Fibroblast of lung (primary cell): ENCODE measurements around the gene HLA-B. TPM values are rescaled to one million over a fixed set of nuclear protein-coding genes. Genes with fewer than 3 reads are reported as not detected.
A peak's percentile ranks its signal among the peaks of the same experiment; 100 is the strongest.

Source experiments
- DNase-seq, 2 donors: peaks; one replicate each; pipeline versions ENCODE4 v3.0.0 to v3.0.0-alpha.2; 2010; ENCODE audit warnings: low read depth in 2 of 2
- H2AFZ ChIP-seq: 2 replicates; pipeline ENCODE4 v1.5.1; 2012; ENCODE audit warnings: low read length, control low read depth, inconsistent platforms
- H3K27ac ChIP-seq: 2 replicates; pipeline ENCODE4 v1.5.1; 2011; ENCODE audit warnings: low read length, control low read depth; ENCODE audit not compliant: insufficient read depth
- H3K27me3 ChIP-seq: 2 replicates; pipeline ENCODE4 v1.5.1; 2011; ENCODE audit warnings: mild to moderate bottlenecking, low read length; ENCODE audit not compliant: control insufficient read depth, insufficient read depth
- H3K36me3 ChIP-seq: 2 replicates; pipeline ENCODE4 v1.5.1; 2011; ENCODE audit warnings: low read length; ENCODE audit not compliant: control insufficient read depth, insufficient read depth
- H3K4me1 ChIP-seq: 2 replicates; pipeline ENCODE4 v1.5.1; 2011; ENCODE audit warnings: low read length; ENCODE audit not compliant: control insufficient read depth, insufficient read depth; ENCODE audit errors: extremely low read depth
- H3K4me2 ChIP-seq: 2 replicates; pipeline ENCODE4 v1.5.1; 2011; ENCODE audit warnings: low read length, control low read depth; ENCODE audit not compliant: insufficient read depth; ENCODE audit errors: extremely low read depth
- H3K4me3 ChIP-seq, 4 experiments: fragments of 200-600 bp in 1 of 4; sonication (generic) in 1 of 4; replicated peaks in 1 of 4; 2 replicates each; pipeline ENCODE4 v1.5.1; 2011 to 2016; ENCODE audit warnings: low read length in 4 of 4, low read depth in 3 of 4, mild to moderate bottlenecking in 3 of 4, control low read depth in 2 of 4, inconsistent platforms in 1 of 4, mixed read lengths in 1 of 4; ENCODE audit not compliant: insufficient read depth in 1 of 4; ENCODE audit errors: control extremely low read depth in 1 of 4
- H3K79me2 ChIP-seq: 2 replicates; pipeline ENCODE4 v1.5.1; 2012; ENCODE audit warnings: mild to moderate bottlenecking, low read length, inconsistent platforms; ENCODE audit not compliant: control insufficient read depth, insufficient read depth
- H3K9ac ChIP-seq: 2 replicates; pipeline ENCODE4 v1.5.1; 2011; ENCODE audit warnings: mild to moderate bottlenecking, low read length, control low read depth; ENCODE audit not compliant: insufficient read depth
- H3K9me3 ChIP-seq: 2 replicates; pipeline ENCODE4 v1.5.1; 2012; ENCODE audit warnings: low read depth, low read length; ENCODE audit not compliant: control insufficient read depth, insufficient read depth
- H4K20me1 ChIP-seq: 2 replicates; pipeline ENCODE4 v1.5.1; 2011; ENCODE audit warnings: low read length; ENCODE audit not compliant: control insufficient read depth, insufficient read depth; ENCODE audit errors: extremely low read depth
- CTCF ChIP-seq, 2 donors: IDR thresholded peaks in 1 of 2; conservative IDR thresholded peaks in 1 of 2; 1 replicate in 1 of 2; 2 replicates in 1 of 2; pipeline ENCODE4 v1.5.1; 2011 to 2012; ENCODE audit warnings: low read length in 2 of 2, control low read depth in 1 of 2, inconsistent platforms in 1 of 2, low read depth in 1 of 2, mild to moderate bottlenecking in 1 of 2
- EZH2 ChIP-seq: IDR thresholded peaks from 2 replicates; pipeline ENCODE4 v1.5.1; 2012; ENCODE audit warnings: low read length, control low read depth, mild to moderate bottlenecking; ENCODE audit errors: missing control alignments
- polyA plus RNA-seq, 2 donors: library from polyadenylated mRNA; depleted of rRNA in 1 of 2; stranded (reverse) in 1 of 2; unstranded in 1 of 2; fragments of >200 nt; gene quantifications; 2 replicates each; pipeline ENCODE4 v1.2.1, GENCODE V29; 2011 to 2012; ENCODE audit warnings: missing spikeins in 1 of 2
- total RNA-seq: library from RNA; depleted of rRNA; stranded (reverse); fragments of >200 nt; gene quantifications from 2 replicates; pipeline ENCODE4 v1.2.1, GENCODE V29; 2014

Gene HLA-B
- total and polyA plus RNA-seq, 2 donors (not counting 1 experiment from before 2014, with no cell fraction given): 244 to 1,124 TPM

GRCh38 chr6:31354864-31355582 lies 2.0 kb downstream of the HLA-B start:
- Histone ChIP-seq H3K27ac (no peak overlapping the region), H3K36me3 (peaks cover 8% of the 10 kb centered on the region), H3K9me3 (no peaks in the 10 kb centered on the region), H3K4me2 (peak overlapping the region; percentile 35), H3K4me3 (peak overlapping the region in 1 of 4 experiments; percentile 80), H2AFZ (no peak overlapping the region), H3K79me2 (peaks cover 14% of the 10 kb centered on the region), H3K9ac (no peak overlapping the region), H3K4me1 (peaks cover 13% of the 10 kb centered on the region), H4K20me1 (no peaks in the 10 kb centered on the region), H3K27me3 (peaks cover 7% of the 10 kb centered on the region)
- no peak for DNase-seq
- no peak for TF ChIP-seq EZH2
- no peak for TF ChIP-seq CTCF (conservative IDR thresholded peaks at IDR 0.05 in 1 of 2, IDR thresholded peaks at IDR 0.05 in 1 of 2; ENCODE audit: low read depth in 1 of 2, low read length in 2 of 2)

- no peak overlapping the region for H3K27ac ChIP-seq
- H4K20me1 ChIP-seq: no peaks in the 10 kb centered on the region
- H3K9me3 ChIP-seq: no peaks in the 10 kb centered on the region
- H2AFZ ChIP-seq: no peak overlapping the region
- TF ChIP-seq CTCF (conservative IDR thresholded peaks at IDR 0.05 in 1 of 2, IDR thresholded peaks at IDR 0.05 in 1 of 2; ENCODE audit: low read depth in 1 of 2, low read length in 2 of 2) (no peak), EZH2 (no peak)
- H3K4me3 ChIP-seq: no peak overlapping the region
- H3K9ac ChIP-seq: no peak overlapping the region
- DNase-seq: no peak
- H3K27me3 ChIP-seq: peaks cover 7% of the 10 kb centered on the region
- peaks cover 9% of the 10 kb centered on the region for H3K4me1 ChIP-seq
- H3K79me2 ChIP-seq: peaks cover 14% of the 10 kb centered on the region
- H3K36me3 ChIP-seq: peaks cover 8% of the 10 kb centered on the region
- no peak overlapping the region for H3K4me2 ChIP-seq
These were observed 2.7 kb downstream of the HLA-B start for GRCh38 chr6:31354158-31354863.

GRCh38 chr6:31353384-31353945 lies 3.5 kb downstream of the HLA-B start:
- H3K27ac ChIP-seq: no peak overlapping the region
- H3K79me2 ChIP-seq: peaks cover 14% of the 10 kb centered on the region
- H3K4me3 ChIP-seq: no peak overlapping the region
- H2AFZ ChIP-seq: no peak overlapping the region
- DNase-seq: no peak
- no peaks in the 10 kb centered on the region for H3K9me3 ChIP-seq
- no peak overlapping the region for H3K9ac ChIP-seq
- peaks cover 8% of the 10 kb centered on the region for H3K36me3 ChIP-seq
- no peak overlapping the region for H3K4me2 ChIP-seq
- no peaks in the 10 kb centered on the region for H4K20me1 ChIP-seq
- peaks cover 7% of the 10 kb centered on the region for H3K4me1 ChIP-seq
- TF ChIP-seq CTCF (conservative IDR thresholded peaks at IDR 0.05 in 1 of 2, IDR thresholded peaks at IDR 0.05 in 1 of 2; ENCODE audit: low read depth in 1 of 2, low read length in 2 of 2): no peak
- TF ChIP-seq EZH2: no peak
- H3K27me3 ChIP-seq: peaks cover 7% of the 10 kb centered on the region
